ENCODE data around the gene COL25A1. TPM values are rescaled to one million over a fixed set of nuclear protein-coding genes. Genes with fewer than 3 reads are reported as not detected.

COL25A1 gene
- total RNA-seq, 4 donors from 2014 or later: 0.06 to 0.53 (median 0.23) TPM

- Histone ChIP-seq H3K27ac (no peak overlapping the region), H3K27me3 (no peaks in the 10 kb centered on the region), H3K9me3 (no peaks in the 10 kb centered on the region), H3K36me3 (no peaks in the 10 kb centered on the region), H3K4me1 (no peaks in the 10 kb centered on the region), H3K4me3 (no peak overlapping the region)
- DNase-seq: no peak
- WGBS, 2 donors: 43 to 64% methylated on average over 3 of the region's 3 CpGs
- TF ChIP-seq CTCF (IDR thresholded peaks at IDR 0.05) (no peak), POLR2A (IDR thresholded peaks at IDR 0.05) (no peak)
- intact Hi-C loops (cut with DNase I): no loop called here
Observed at GRCh38 chr4:108900018-108900580, 402.4 kb downstream of the COL25A1 start.

GRCh38 chr4:108893468-108893867, 409.0 kb downstream of the COL25A1 start:
- intact Hi-C loops (cut with DNase I): no loop called here
- no peaks in the 10 kb centered on the region for H3K9me3 ChIP-seq
- H3K4me3 ChIP-seq: no peak overlapping the region
- H3K4me1 ChIP-seq: no peaks in the 10 kb centered on the region
- TF ChIP-seq POLR2A (IDR thresholded peaks at IDR 0.05): no peak
- TF ChIP-seq CTCF (IDR thresholded peaks at IDR 0.05): no peak
- no peaks in the 10 kb centered on the region for H3K27me3 ChIP-seq
- H3K36me3 ChIP-seq: no peaks in the 10 kb centered on the region
- no peak overlapping the region for H3K27ac ChIP-seq
- DNase-seq: no peak
- WGBS, 2 donors: 75 to 79% methylated on average over 3 of the region's 3 CpGs

- Histone ChIP-seq H3K4me1 (no peaks in the 10 kb centered on the region), H3K4me3 (no peak overlapping the region), H3K27ac (no peak overlapping the region), H3K27me3 (no peaks in the 10 kb centered on the region), H3K36me3 (no peaks in the 10 kb centered on the region), H3K9me3 (no peaks in the 10 kb centered on the region)
- DNase-seq: no peak
- 78 to 88% methylated on average over 1 of the region's 1 CpG for WGBS, 2 donors
- TF ChIP-seq POLR2A (IDR thresholded peaks at IDR 0.05): no peak
- TF ChIP-seq CTCF (IDR thresholded peaks at IDR 0.05): no peak
- intact Hi-C loops (cut with DNase I): no loop called here
Observed at GRCh38 chr4:108891896-108892590, 410.4 kb downstream of the COL25A1 start.

- no peak overlapping the region for H3K4me3 ChIP-seq
- H3K27ac ChIP-seq: no peak overlapping the region
- DNase-seq: no peak
- intact Hi-C loops (cut with DNase I): no loop called here
- no peaks in the 10 kb centered on the region for H3K36me3 ChIP-seq
- no peaks in the 10 kb centered on the region for H3K4me1 ChIP-seq
- no peaks in the 10 kb centered on the region for H3K27me3 ChIP-seq
- WGBS, 2 donors: 38 to 50% methylated on average over 2 of the region's 2 CpGs
- TF ChIP-seq CTCF (IDR thresholded peaks at IDR 0.05) (no peak), POLR2A (IDR thresholded peaks at IDR 0.05) (no peak)
- H3K9me3 ChIP-seq: no peaks in the 10 kb centered on the region
Observed at GRCh38 chr4:108890484-108890881, 412.0 kb downstream of the COL25A1 start.

GRCh38 chr4:108889696-108890483, 412.6 kb downstream of the COL25A1 start:
- Histone ChIP-seq H3K27ac (no peak overlapping the region), H3K27me3 (no peaks in the 10 kb centered on the region), H3K4me3 (no peak overlapping the region), H3K4me1 (no peaks in the 10 kb centered on the region), H3K36me3 (no peaks in the 10 kb centered on the region), H3K9me3 (no peaks in the 10 kb centered on the region)
- intact Hi-C loops (cut with DNase I): no loop called here
- TF ChIP-seq POLR2A (IDR thresholded peaks at IDR 0.05) (no peak), CTCF (IDR thresholded peaks at IDR 0.05) (no peak)
- no peak for DNase-seq
- 52 to 59% methylated on average over 8 of the region's 8 CpGs for WGBS, 2 donors
